Thymus (tissue), 11 donors: ENCODE measurements around the gene LUC7L. TPM values are rescaled to one million over a fixed set of nuclear protein-coding genes. Genes with fewer than 3 reads are reported as not detected.
A peak's percentile ranks its signal among the peaks of the same experiment; 100 is the strongest.

Experiments
- DNase-seq, 9 donors: peaks; one replicate each; pipeline ENCODE4 v3.0.0-alpha.2; 2013; ENCODE audit warnings: low spot score in 9 of 9, low read depth in 6 of 9, missing footprints in 1 of 9
- H3K27ac ChIP-seq, 2 donors: one replicate each; pipeline ENCODE4 v1.5.1; 2013; ENCODE audit warnings: control low read depth in 1 of 2, low read depth in 1 of 2, low read length in 1 of 2, mild to moderate bottlenecking in 1 of 2, moderate library complexity in 1 of 2
- H3K27me3 ChIP-seq, 2 donors: one replicate each; pipeline ENCODE4 v1.5.1; 2013; ENCODE audit warnings: low read length in 1 of 2; ENCODE audit not compliant: control insufficient read depth in 2 of 2, insufficient read depth in 1 of 2
- H3K36me3 ChIP-seq, 2 donors: one replicate each; pipeline ENCODE4 v1.5.1; 2013; ENCODE audit warnings: low read length in 1 of 2, mild to moderate bottlenecking in 1 of 2, moderate library complexity in 1 of 2; ENCODE audit not compliant: control insufficient read depth in 2 of 2, insufficient read depth in 2 of 2
- H3K4me1 ChIP-seq, 2 donors: one replicate each; pipeline ENCODE4 v1.5.1; 2013; ENCODE audit warnings: low read length in 2 of 2; ENCODE audit not compliant: control insufficient read depth in 2 of 2, insufficient read depth in 2 of 2
- H3K4me3 ChIP-seq, 2 donors: one replicate each; pipeline ENCODE4 v1.5.1; 2013; ENCODE audit warnings: low read length in 2 of 2, control low read depth in 1 of 2, mild to moderate bottlenecking in 1 of 2
- H3K9me3 ChIP-seq, 2 donors: one replicate each; pipeline ENCODE4 v1.5.1; 2013; ENCODE audit warnings: low read length in 1 of 2, mild to moderate bottlenecking in 1 of 2; ENCODE audit not compliant: control insufficient read depth in 2 of 2, insufficient read depth in 1 of 2
- WGBS: extraction: QIAGEN DNeasy Blood & Tissue Kit; methylation state at CpG from one replicate; pipeline ENCODE4 v1.1.7; 2013; 5-methylcytosine and 5-hydroxymethylcytosine counted together
- polyA plus RNA-seq: library from polyadenylated mRNA; stranded (reverse); fragments of 200-250 nt; gene quantifications from one replicate; pipeline ENCODE4 v1.2.3, GENCODE V29; 2013
- total RNA-seq: library from RNA; stranded (reverse); fragments of 120-200 nt; gene quantifications from one replicate; pipeline ENCODE4 v1.2.4, GENCODE V29; 2013
- donor health status: healthy.

LUC7L gene
- total and polyA plus RNA-seq, 2 donors, result 64.7 to 458 TPM

GRCh38 chr16:152141-153128 is 76.8 kb downstream of the LUC7L start, which contains the start of gene HBZ:
TSS of gene HBZ (plus strand) at chr16:152644. CDS start at chr16:152910, 266 bp downstream.
- Histone ChIP-seq H3K27ac (no peak within 1 kb of the TSS), H3K27me3 (peaks cover 23 to 65% of the 10 kb centered on the region in 2 donors), H3K4me1 (peaks cover 0 to 10% of the 10 kb centered on the region in 2 donors), H3K9me3 (no peaks in the 10 kb centered on the region), H3K36me3 (no peaks in the 10 kb centered on the region), H3K4me3 (no peak within 1 kb of the TSS)
- no peak for DNase-seq
- 91% methylated on average over 17 of the region's 17 CpGs for WGBS

- Histone ChIP-seq H3K4me1 (peaks cover 0 to under 1% of the 10 kb centered on the region in 2 donors), H3K27me3 (peaks cover 4 to 39% of the 10 kb centered on the region in 2 donors), H3K4me3 (no peak overlapping the region), H3K36me3 (no peaks in the 10 kb centered on the region), H3K9me3 (no peaks in the 10 kb centered on the region), H3K27ac (no peak overlapping the region)
- WGBS, result 63% methylated on average over 9 of the region's 9 CpGs
- DNase-seq, result no peak
These were observed 80.1 kb downstream of the LUC7L start for GRCh38 chr16:149024-149660.

DNA sequence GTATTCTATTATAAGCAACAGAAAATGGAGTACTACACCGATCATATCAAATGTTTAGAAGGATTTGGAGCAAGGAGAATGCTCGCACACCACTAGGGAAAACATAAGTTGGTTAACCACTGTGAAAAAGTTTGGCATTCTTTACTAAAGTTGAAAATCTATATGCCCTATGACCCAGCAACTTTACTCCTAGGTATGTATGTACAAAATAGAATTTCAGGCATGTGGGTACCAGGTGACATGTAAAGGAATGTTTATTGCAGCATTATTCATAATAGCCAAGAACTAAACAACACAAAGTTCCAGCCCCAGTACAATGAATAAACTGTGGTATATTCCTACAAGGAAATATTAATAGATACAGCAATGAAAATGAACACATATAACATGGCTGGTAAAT is 82.6 kb downstream of the LUC7L start:
- 91% methylated on average over 2 of the region's 2 CpGs for WGBS
- no peak overlapping the region for H3K4me3 ChIP-seq

GRCh38 chr16:144797-145252 is 84.4 kb downstream of the LUC7L start:
- WGBS, result 94% methylated on average over 14 of the region's 14 CpGs

More for the DNA sequence above, 82.6 kb downstream of the LUC7L start:
- DNase-seq, result no peak
- Histone ChIP-seq H3K9me3 (no peaks in the 10 kb centered on the region), H3K27me3 (peaks cover 2 to 33% of the 10 kb centered on the region in 2 donors), H3K4me1 (no peaks in the 10 kb centered on the region), H3K27ac (no peak overlapping the region), H3K36me3 (no peaks in the 10 kb centered on the region)

GRCh38 chr16:143456-143855 is 85.8 kb downstream of the LUC7L start:
- peak overlapping the region in 1 of 2 donors; percentile 28 for H3K27ac ChIP-seq
- 84% methylated on average over 6 of the region's 6 CpGs for WGBS
- no peak overlapping the region for H3K4me3 ChIP-seq
- no peaks in the 10 kb centered on the region for H3K9me3 ChIP-seq
- no peaks in the 10 kb centered on the region for H3K36me3 ChIP-seq
- no peak for DNase-seq
- peaks cover 0 to 3% of the 10 kb centered on the region in 2 donors for H3K4me1 ChIP-seq
- H3K27me3 ChIP-seq, result peaks cover 3 to 19% of the 10 kb centered on the region in 2 donors

More at GRCh38 chr16:144797-145252, 84.4 kb downstream of the LUC7L start:
- Histone ChIP-seq H3K4me3 (no peak overlapping the region), H3K9me3 (no peaks in the 10 kb centered on the region), H3K36me3 (no peaks in the 10 kb centered on the region), H3K4me1 (no peaks in the 10 kb centered on the region), H3K27me3 (peaks cover 4 to 29% of the 10 kb centered on the region in 2 donors), H3K27ac (no peak overlapping the region)
- DNase-seq, result no peak

GRCh38 chr16:143047-143446 is 86.2 kb downstream of the LUC7L start:
- Histone ChIP-seq H3K36me3 (no peaks in the 10 kb centered on the region), H3K27ac (peak overlapping the region in 1 of 2 donors; percentile 28), H3K4me1 (peaks cover 0 to 3% of the 10 kb centered on the region in 2 donors), H3K4me3 (no peak overlapping the region), H3K9me3 (no peaks in the 10 kb centered on the region), H3K27me3 (peaks cover 2 to 18% of the 10 kb centered on the region in 2 donors)
- DNase-seq, result no peak
- WGBS, result 93% methylated on average over 6 of the region's 6 CpGs

- Histone ChIP-seq H3K36me3 (no peaks in the 10 kb centered on the region), H3K27ac (peak overlapping the region in 1 of 2 donors; percentile 18), H3K27me3 (peaks cover 2 to 18% of the 10 kb centered on the region in 2 donors), H3K4me3 (no peak overlapping the region), H3K4me1 (peaks cover 2 to 9% of the 10 kb centered on the region in 2 donors), H3K9me3 (no peaks in the 10 kb centered on the region)
- 91% methylated on average over 12 of the region's 12 CpGs for WGBS
- DNase-seq, result no peak
These were observed 86.8 kb downstream of the LUC7L start for GRCh38 chr16:142405-142967.

DNA sequence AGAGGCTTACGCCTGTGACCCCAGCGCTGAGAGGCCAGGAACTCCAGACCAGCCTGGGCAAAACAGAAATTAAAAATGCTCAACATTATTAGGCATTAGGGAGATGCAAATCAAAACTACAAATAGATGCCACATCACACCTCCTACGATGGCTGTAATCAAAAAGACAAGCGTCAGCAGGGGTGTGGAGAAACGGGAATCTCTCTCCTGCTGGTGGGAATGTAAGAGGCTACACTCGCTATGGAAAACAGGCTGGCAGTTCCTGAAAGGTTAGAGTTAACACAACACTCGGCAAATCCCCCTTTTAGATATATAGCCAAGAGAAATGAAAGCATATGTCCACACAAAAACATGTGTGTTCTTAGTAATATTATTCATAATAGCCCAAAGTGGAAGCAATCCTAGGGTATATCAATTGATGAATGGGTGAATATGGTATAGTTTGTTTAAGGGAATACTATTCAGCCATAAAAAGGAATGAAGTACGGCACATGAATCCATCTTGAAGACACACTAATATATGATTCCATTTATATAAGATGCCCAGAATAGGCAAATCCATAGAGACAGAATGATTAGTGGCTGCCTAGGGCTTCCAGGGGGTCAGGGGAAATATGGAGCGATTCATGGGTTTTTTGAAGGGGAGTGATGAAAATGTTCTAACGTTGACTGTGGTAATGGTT is 88.9 kb downstream of the LUC7L start:
- H3K4me1 ChIP-seq, result peaks cover 7 to 11% of the 10 kb centered on the region in 2 donors
- no peaks in the 10 kb centered on the region for H3K9me3 ChIP-seq
- no peaks in the 10 kb centered on the region for H3K36me3 ChIP-seq
- 86% methylated on average over 10 of the region's 10 CpGs for WGBS
- H3K4me3 ChIP-seq, result no peak overlapping the region
- H3K27me3 ChIP-seq, result peaks cover 2 to 16% of the 10 kb centered on the region in 2 donors
- no peak for DNase-seq
- H3K27ac ChIP-seq, result no peak overlapping the region
